ENCODE results near the gene PKIG. TPM values are rescaled to one million over a fixed set of nuclear protein-coding genes. Genes with fewer than 3 reads are reported as not detected.

Gene PKIG
- total RNA-seq, 1 donor from 2014 or later, result 8.4 TPM

DNA sequence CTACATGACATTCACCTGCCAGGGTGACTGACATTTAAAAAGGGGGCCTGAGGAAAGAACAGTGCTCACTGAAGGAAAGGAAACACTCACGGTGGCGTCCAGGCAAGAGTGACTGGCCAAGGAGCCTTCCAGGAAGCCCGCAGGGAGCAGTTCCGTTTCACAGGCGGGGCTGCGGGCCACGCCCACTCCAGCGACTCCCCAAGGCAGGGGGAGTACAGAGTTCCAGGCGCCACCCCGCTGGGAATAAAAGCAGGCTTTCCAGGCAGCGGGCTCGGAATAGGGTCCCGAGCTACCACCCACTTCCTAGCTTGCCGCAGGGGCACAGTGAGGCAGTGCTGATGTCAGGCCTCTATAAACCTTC, 34.2 kb downstream of the PKIG start:
- H3K4me3 ChIP-seq (ENCODE audit: low read depth, low read length), result no peak overlapping the region
- DNase-seq (ENCODE audit: low read depth) (no peak), FAIRE-seq (no peak)
- no peaks in the 10 kb centered on the region for H3K27me3 ChIP-seq (ENCODE audit: control insufficient read depth, insufficient read depth, low read length)
- TF ChIP-seq CTCF (IDR thresholded peaks at IDR 0.05; ENCODE audit: insufficient read depth, low read length, severe bottlenecking), result no peak
- H3K36me3 ChIP-seq (ENCODE audit: control insufficient read depth, insufficient read depth, low read length), result no peaks in the 10 kb centered on the region

- no peak for FAIRE-seq
- Histone ChIP-seq H3K27me3 (ENCODE audit: control insufficient read depth, insufficient read depth, low read length) (no peaks in the 10 kb centered on the region), H3K36me3 (ENCODE audit: control insufficient read depth, insufficient read depth, low read length) (no peaks in the 10 kb centered on the region), H3K4me3 (ENCODE audit: low read depth, low read length) (no peak overlapping the region)
- TF ChIP-seq CTCF (IDR thresholded peaks at IDR 0.05; ENCODE audit: insufficient read depth, low read length, severe bottlenecking), result no peak
- DNase-seq (ENCODE audit: low read depth), result no peak
These were observed 35.9 kb downstream of the PKIG start for GRCh38 chr20:44618318-44618731.

- Histone ChIP-seq H3K27me3 (ENCODE audit: control insufficient read depth, insufficient read depth, low read length) (no peaks in the 10 kb centered on the region), H3K4me3 (ENCODE audit: low read depth, low read length) (no peak overlapping the region), H3K36me3 (ENCODE audit: control insufficient read depth, insufficient read depth, low read length) (peaks cover 1% of the 10 kb centered on the region)
- DNase-seq (ENCODE audit: low read depth) (no peak), FAIRE-seq (no peak)
- TF ChIP-seq CTCF (IDR thresholded peaks at IDR 0.05; ENCODE audit: insufficient read depth, low read length, severe bottlenecking), result no peak
These were observed 36.9 kb downstream of the PKIG start for GRCh38 chr20:44619294-44619693.

- DNase-seq (ENCODE audit: low read depth), result no peak
- Histone ChIP-seq H3K4me3 (ENCODE audit: low read depth, low read length) (no peak overlapping the region), H3K36me3 (ENCODE audit: control insufficient read depth, insufficient read depth, low read length) (peaks cover 1% of the 10 kb centered on the region), H3K27me3 (ENCODE audit: control insufficient read depth, insufficient read depth, low read length) (no peaks in the 10 kb centered on the region)
- no peak for FAIRE-seq
- TF ChIP-seq CTCF (IDR thresholded peaks at IDR 0.05; ENCODE audit: insufficient read depth, low read length, severe bottlenecking), result no peak
These were observed 37.7 kb downstream of the PKIG start for GRCh38 chr20:44620030-44620429.

- no peak for DNase-seq (ENCODE audit: low read depth)
- Histone ChIP-seq H3K27me3 (ENCODE audit: control insufficient read depth, insufficient read depth, low read length) (no peaks in the 10 kb centered on the region), H3K4me3 (ENCODE audit: low read depth, low read length) (no peak overlapping the region), H3K36me3 (ENCODE audit: control insufficient read depth, insufficient read depth, low read length) (peaks cover 3% of the 10 kb centered on the region)
- no peak for TF ChIP-seq CTCF (IDR thresholded peaks at IDR 0.05; ENCODE audit: insufficient read depth, low read length, severe bottlenecking)
- peak; percentile 55 for FAIRE-seq
These were observed 38.9 kb downstream of the PKIG start for GRCh38 chr20:44621325-44621724.

- Histone ChIP-seq H3K27me3 (ENCODE audit: control insufficient read depth, insufficient read depth, low read length) (no peaks in the 10 kb centered on the region), H3K4me3 (ENCODE audit: low read depth, low read length) (no peak overlapping the region), H3K36me3 (ENCODE audit: control insufficient read depth, insufficient read depth, low read length) (peaks cover 3% of the 10 kb centered on the region)
- DNase-seq (ENCODE audit: low read depth) (no peak), FAIRE-seq (no peak)
- no peak for TF ChIP-seq CTCF (IDR thresholded peaks at IDR 0.05; ENCODE audit: insufficient read depth, low read length, severe bottlenecking)
These were observed 39.6 kb downstream of the PKIG start for GRCh38 chr20:44621939-44622338.

Measured in bronchial epithelial cell (primary cell).